Anterior cingulate cortex (tissue), 58 donors: ENCODE measurements around the gene BRMS1.

Experiments
- DNase-seq, 58 donors: peaks; one replicate each; lab custom pipeline; 2025; lab: John Stamatoyannopoulos, UW

BRMS1 gene

DNA sequence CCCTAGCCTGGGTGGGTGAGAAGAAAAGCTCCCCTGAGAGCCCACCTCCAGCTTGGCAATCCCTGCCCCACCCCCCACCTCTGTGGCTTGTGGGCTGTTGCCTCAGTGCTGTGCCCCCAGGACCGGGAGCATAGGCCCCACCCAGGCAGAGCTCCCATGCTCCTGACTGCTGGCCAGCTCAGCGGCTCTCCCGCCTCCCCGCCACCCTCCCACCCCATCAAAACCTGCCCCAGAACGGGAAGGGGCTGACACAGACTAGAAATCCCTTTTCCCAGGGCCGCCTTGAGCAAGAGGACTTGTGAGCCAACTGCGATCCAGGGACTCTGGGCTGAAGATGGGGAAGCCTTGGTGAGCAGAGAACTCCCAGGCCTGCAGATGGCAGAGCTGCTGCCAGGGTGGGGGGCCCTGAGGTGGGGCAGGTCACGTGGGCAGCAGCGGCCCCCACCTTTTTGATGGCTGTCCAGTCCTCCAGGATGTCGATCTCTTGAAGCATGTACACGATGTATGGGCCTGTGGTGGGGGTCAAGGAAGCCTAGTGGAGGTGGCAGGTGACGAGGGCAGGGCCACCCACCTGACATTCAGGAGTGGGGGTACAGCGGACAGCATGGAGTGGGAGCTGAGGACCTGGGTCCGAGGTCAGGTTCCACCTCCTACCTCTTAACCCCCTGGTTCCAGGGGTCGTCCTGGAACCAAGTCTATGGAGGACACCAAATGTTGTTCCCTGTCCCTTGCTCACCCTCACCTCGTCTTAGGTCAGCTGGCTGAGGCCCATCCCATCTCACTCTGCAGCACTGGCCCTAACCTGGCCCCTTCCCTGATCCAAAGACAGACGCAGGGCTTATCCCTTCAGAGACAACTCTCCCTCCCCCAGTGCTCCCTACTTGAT lies 6.4 kb downstream of the BRMS1 start:
- no peak for DNase-seq

DNA sequence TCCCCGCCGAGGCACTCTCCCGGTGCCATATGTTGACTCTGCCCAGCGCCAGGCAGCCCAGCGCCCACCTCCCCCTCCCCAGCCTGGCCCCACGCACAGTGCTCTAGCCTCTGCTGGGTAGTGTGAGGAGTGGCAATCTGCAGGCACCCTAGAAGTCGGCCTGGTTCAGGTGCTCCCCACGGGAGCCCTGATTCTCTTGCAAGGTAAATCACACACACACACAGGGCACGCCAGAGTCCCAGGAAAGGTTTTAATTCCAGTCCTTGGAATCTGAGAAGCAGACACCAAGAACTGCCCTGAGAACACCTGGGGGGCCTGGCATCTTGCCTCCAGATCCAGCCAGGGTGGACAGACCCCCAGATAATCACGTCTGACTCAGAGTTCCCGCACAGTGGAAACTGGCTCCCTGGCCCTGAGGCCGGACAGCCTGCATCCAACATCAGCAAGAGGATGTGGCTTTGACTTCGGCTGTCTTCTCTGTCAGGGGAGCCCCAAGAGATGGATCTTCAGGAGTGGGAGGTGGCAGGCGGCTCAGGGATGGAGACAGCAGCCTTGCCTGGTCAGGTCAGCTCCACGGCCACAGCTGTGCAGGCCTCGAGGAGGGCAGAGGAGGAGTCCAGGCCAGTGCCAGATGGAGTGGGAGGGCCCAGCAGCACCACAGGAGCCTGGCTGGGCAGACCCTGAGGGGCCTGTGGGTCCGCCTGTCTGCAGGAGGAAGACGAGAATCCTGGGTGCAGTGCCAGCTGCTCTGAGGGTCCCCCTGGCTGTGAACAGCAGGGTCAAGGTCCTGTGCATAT lies 7.6 kb downstream of the BRMS1 start:
- DNase-seq: no peak

DNA sequence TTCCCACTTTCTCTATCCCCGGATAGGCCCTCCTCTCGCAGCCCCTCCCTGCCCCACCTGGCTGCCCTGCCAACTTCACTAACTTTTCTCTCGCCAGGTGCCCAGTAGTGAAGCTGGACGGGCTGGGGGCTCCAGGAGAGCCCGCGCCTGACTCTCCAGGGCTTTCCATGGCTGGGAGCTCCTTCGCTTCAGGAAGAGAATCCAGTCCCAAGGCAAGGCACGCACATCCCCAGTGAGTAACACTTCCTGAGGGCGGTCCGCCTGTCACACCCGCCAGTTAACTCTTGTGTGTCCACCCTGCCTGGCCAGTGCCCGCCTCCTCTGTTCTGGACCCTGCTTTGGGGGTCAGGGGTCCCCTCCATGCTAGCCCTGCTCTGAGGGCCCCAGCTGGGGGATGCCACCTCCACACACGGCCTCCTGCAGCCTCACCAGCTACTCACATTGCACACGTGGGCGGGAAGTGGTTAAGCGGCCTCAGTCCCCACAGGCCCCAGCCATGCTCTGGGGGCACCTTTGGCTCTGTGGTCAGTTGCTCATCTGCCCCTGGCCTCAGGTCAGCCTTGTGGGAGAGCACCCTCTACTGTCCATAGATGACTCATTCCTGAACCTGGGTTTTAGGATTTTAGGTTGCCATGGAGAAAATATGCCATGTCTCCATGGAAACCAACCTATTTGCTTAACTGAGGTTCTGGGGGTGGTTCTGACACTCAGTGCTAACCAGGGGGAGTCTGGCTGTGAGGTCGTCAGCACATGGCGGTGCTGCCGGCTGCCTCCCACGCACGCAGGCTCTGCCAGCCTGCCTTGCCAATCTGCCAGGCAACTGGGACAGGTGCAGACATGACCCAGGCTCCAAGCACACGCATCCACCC lies 8.4 kb downstream of the BRMS1 start, which contains the start of gene RIN1:
TSS of gene RIN1 (minus strand) at position 201 of the 869 bp plus-strand sequence. CDS start at position 169, 32 bp downstream.
- DNase-seq: peak in 50 of 58 donors; percentile 9 to 88 (median 58)

DNA sequence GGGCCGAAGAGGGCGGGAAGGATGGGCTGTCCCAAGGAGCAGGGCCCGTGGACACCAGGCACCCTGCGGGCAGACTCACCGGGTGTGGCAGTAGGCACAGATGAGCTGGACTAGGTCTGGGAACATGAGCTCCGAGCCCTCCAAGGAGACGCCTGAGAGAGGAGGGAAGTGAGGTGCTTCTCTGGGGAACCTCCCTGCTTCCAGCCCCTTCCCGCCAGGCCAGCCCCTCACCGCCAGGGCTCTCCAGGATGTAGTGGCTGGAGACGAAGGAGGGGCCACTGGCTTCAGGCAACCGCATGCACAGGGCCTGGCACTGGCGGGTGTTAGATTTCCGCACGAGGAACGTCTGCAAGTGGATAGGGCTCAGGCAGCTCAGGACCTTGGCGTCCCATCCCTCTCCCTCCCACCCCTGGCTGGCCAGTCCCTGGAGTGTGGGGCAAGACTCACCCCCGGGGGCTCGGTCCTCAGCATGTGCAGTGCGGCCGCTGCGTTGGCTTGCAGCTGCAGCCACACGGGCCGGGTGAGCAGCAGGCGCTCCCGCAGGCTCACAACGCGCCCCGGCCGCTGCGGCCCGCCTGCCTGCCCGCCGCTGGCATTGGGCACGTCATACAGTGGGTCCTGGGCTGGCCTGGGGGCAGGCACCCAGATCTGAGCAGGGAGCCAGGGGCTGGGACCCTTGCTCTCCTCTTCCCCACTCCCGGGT lies 9.2 kb downstream of the BRMS1 start:
- DNase-seq: peak in 2 of 58 donors; percentile 18 to 25

DNA sequence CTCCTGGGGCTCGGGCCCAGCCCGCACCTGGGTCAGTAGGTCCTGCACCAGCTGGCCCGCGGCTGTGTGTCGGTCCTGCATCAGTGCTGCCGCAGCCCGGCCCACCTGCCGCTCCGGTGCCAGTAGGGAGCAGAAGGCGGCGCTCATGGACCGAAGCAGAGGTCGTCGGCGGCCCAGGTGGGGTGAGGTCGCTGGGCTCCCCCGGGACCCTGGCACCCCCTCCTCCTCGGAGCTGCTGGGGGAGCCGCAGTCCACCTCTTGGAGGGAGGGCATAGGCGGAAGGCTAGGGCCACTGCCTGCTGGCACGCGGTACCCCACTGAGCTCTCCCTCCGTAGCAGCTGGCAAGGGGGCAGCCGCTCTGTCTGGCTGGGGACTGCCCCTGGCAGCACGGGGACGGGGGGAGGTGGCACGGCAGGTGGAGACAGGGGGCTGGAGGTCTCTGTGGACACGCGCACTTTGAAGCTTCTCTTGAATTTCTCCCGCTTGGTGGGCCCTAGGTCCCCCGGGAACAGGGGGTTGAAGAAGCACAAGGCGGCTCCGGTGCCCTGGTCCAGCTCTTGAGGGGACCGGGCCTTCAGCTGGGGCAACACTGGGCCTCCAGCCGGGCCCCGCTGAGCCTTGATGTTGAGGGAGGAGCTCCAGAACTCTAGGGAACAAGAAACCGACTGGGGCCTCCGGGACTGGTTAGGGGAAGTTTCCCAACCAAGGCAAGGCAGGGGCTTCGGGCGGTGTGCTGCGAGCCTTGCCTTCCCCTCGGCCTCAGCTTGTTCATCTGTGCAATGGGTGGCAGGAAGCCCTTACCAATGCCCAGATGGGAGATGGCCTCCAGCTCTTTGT lies 10.1 kb downstream of the BRMS1 start:
- DNase-seq: no peak

DNA sequence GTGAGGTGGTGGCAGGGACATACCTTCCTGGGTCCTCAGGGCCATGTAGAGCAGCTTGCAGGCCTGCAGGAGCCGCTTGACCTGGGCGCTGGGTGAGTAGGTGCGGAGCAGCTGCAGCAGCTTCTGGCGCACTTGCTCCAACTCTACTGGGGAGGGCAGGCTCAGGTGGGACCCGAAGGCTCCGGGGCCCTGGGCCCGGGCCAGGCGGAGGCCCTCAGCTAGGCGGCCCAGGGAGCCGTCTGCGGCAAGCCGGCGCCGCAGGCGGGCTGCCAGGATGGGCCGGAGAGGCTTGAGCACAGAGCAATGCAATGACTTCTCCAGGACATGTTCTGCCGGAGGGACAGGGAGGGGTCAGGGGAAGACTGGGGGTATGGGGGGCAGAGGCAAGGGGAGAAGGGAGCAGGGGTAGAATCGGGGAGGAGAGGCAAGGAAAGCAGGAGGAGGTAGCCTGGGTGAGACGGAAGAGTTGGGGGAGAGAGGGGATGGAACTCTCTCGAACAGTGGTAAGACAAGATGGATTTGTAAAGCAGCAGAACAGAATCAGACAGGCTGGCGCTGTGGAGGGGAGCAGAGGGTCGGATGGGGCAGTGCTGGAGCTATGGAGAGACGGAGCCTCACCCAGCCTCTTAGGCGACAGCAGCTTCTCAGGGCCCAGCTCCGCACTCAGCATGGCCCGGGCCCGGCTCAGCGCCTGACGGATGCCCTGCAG lies 10.9 kb downstream of the BRMS1 start:
- no peak for DNase-seq

DNA sequence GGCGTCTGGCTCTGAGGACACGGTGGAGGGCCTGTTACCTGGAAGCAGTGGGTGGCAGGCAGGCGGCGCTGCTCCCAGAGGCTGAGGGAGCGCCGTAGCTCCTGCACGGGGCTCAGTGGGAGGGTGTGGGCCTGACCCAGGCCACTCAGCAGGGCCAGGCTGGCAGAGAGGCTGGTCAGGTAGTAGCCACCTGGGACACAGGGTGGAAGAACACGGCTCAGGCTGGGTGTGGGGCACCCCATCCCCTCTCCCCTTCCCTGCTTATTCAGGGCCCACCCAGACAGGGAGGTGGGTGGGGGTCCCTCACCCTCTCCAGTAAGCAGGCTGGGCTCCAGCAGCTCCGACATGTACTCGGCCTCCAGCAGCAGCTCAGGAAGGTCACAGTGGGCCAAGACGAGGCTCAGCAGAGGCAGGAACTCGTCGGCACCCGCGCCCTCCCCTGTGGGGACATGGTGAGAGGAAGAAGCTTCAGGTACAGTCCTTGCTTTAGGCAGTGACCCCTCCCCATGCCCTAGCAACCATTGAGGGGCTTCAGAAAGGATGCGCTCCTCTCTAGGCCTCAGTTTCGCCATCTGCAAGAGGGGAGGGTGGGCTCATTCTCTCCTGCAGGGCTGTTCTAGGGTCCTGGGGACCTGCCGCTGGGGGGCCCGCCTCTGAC lies 11.6 kb downstream of the BRMS1 start:
- DNase-seq: no peak

DNA sequence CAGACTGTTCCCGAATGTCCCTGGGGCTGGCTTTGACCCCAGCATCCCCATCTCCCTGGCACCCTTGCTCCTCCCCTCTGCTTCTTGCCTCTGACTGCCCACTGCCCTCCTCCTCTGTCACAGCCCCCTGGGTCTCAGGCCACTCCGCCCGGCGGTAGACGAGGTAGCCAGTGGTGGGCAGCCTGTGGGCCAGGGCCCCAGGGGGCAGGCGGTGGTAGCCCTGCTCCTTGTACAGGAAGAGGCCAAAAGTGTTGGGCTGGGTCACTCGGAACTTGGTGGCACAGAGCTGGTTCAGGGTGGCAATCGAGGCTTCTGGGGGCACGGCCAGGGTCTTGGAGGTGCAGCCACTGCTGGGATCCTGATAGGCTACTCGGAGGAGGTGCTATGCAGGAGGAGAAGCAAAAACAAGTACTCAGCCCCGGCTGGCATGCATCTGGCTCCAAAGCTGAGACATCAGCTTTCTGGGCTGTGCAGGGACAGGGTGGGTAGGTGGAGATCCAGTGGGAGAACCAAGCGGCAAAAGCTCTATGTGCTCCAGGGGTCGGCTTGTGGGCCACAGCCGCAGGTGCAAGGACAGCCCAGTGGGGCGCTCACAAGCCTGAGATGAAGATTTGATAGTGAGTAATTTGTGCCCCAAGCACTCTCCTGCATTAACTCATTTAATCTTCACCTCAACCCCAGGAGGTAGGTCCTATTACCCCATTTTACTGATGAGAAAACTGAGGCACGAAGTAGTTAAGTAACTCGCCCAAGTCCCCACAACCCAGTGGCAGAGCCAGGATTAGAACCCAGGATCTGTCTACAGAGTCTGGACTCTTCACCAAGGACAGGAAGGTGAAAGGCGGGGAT lies 12.3 kb downstream of the BRMS1 start:
- no peak for DNase-seq

DNA sequence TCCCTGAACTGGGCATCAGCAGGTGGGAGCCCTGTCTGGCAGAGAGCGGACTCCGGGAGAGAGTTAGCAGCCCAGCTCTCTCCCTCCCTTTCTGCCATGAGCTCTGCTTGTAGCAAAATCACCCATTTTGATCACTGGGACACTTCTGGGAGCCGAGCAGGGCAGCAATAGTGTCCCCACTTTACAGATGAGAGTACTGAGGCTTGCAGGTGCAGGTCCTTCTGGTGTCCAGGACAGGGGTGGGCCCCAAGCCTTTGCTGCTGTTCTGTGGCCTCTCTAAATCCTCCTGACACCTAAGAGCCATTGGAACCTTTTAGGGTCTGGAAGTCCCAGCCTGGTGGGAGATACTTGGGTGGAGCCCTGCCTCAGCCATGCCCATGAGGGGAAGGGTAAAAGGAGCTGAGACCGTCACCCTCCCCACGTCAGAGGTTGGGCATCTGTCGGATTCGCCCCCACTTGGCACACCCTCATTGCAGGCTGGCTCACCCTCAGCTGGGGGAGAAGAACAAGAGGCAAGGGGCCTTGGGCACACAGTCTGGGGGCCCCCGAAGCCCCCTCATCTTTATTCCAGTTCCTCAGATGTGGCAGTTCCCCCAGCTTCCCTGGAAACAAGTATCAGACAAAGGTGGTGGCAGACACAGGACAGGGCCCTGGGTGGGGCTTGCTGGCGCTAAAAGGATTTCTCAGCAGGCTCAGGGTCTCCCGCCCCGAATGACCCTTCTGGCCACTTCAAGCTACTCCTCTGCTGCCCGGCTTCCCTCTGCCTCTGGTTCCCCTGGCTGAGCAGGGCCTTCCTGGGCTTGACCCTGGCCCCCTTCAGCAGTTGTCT lies 13.1 kb downstream of the BRMS1 start:
- no peak for DNase-seq

DNA sequence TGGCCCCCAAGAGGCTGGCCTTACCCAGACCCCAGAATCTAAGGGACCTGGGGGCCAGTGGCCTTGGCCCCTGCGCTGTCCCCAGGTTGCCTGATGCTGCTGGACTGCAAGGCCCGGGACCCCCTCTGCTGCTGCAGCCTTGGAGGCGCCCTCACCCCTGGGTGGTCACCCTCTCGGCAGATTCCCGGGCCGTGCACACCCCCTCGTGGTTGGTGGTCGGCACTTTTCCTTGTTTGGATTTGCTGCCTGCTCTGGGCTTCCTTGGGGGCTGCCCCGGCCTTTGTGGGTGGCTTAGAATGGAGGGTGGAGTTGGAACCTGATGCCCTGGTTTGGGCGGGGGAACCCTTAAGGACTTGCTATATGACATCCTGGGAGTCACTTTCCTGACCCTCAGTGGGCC lies 14.0 kb downstream of the BRMS1 start:
- DNase-seq: no peak

DNA sequence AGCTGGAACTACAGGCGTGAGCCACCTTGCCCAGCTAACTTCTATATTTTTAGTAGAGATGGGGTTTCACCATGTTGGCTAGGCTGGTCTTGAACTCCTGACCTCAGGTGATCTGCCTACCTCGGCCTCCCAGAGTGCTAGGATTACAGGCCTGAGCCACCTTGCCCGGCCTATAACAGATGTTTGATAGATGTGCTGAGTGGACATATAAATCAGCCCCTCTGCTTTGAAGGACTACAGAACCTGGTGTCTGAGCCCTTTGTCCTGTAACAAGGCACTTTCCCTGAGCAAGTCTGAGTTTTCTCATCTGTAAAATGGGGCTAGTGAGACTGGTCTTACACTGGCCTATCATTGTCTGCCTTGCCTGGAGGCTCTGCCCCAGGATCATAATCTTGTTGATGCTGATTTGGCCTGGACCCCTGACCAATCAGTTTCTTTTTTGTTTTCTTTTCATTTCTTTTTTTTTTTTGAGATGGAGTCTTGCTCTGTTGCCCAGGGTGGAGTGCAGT lies 15.7 kb downstream of the BRMS1 start:
- DNase-seq: no peak

DNA sequence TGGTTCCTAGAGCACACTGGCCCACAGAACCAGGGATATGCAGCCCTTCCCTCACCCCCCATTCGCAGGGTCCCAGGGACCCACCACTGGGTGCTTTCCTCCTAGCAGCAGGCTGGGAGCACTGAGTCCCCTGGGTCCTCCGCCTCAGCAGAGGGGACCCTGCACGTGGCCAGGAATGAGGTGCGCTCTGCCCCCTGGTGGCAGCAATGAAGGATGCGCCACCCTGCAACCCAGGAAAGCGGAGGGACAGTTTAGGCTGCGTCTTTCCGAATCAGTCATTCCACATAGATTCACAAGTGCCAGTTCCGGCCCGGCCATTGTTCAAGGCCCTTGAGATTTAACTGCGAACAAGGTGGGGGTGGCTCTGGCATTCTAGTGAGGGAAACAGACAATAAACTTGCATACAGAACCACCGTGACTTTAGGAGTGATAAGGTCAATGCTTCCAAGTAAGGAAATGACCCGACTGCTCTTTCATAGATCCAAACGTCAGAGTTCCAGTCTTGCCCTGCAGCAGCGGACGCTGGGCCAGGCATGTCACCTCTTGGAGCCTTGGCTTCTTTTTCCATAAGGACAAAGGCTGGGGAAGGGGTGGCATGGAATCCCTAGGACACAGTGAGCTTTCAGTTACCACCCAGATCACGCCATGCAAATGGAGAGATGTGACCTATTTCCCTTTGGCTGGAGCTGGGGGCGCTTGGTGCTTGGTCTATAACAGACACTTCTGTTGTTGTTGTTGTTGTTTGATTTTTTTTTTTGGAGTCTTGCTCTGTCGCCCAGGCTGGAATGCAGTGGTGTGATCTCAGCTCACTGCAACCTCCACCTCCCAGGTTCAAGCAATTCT lies 16.4 kb downstream of the BRMS1 start:
- DNase-seq: peak in 54 of 58 donors; percentile 20 to 84 (median 57)

DNA sequence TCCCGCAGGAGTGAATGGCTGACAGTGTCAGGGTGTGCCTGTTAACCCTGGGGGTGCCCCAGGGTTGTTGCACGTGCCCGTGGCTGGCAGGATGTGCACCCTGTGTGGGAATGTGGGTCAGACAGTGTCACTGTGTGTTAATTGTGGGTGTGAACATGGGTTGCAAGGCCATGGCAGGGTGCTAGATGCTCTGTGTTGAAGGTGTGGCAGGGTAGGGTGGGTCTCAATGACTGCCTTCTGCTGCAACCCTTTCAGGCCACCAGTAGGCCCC lies 16.9 kb downstream of the BRMS1 start:
- no peak for DNase-seq

DNA sequence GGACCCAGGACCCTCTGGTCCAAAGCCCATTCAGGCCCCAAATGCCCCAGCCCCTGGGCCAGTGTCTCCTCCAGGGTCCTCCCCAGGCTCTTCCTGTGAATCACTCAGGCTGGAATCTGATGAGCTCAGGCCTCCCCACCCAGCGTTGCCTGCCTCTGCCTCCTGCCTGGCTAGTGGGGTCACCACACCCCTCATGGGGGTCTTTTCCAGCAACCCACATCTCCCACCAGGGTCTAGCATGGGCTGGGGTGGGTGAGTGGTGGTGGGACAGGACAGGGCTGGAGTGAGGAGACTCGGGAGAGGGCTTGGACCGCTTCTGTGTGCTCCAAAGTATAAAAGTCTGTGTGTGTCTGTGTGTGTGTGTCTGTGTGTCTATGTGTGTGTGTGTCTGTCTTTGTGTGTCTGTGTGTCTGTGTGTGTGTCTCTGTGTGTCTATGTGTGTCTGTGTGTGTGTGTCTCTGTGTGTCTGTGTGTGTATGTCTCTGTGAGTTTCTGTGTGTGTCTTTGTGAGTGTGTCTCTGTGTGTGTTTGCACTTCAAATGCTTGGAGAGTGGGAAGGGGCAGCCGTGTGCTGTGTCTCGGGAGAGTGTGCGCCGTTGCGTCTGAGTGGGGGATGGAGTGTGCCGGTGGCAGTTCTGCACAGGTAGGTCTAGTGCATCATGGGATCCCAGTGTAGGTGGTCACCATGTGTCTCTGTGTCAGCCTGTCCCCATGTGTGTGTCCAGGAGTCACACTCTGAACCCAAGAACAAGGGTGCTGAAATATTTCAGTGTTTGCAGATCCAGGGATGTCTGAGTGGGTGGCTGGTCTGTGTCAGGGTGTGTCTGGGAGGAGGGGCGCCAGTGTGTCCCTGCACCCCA lies 17.5 kb downstream of the BRMS1 start:
- no peak for DNase-seq
